ENCODE data around the gene COG5.

DNA sequence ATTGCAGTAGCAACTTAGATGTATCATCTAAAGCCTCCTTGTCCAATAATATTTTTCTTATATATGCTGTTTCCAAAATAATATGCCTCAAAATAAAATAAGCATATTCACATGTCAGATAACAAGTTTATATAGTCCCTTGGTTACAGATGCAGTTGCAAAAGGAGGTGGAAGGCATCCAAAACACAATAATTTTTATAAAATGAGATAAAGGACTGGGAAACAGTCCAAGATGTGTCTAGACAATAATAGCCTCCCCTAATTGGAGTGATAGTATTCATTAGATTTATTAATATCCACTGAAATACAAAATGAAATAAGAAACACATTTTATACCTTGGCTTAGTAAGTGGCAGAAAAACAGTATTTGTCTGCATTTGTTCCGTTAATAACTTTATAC, 46.6 kb upstream of the COG5 start:
- TF ChIP-seq, protein P1, sequence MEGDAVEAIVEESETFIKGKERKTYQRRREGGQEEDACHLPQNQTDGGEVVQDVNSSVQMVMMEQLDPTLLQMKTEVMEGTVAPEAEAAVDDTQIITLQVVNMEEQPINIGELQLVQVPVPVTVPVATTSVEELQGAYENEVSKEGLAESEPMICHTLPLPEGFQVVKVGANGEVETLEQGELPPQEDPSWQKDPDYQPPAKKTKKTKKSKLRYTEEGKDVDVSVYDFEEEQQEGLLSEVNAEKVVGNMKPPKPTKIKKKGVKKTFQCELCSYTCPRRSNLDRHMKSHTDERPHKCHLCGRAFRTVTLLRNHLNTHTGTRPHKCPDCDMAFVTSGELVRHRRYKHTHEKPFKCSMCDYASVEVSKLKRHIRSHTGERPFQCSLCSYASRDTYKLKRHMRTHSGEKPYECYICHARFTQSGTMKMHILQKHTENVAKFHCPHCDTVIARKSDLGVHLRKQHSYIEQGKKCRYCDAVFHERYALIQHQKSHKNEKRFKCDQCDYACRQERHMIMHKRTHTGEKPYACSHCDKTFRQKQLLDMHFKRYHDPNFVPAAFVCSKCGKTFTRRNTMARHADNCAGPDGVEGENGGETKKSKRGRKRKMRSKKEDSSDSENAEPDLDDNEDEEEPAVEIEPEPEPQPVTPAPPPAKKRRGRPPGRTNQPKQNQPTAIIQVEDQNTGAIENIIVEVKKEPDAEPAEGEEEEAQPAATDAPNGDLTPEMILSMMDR (conservative IDR thresholded peaks at IDR 0.05; ENCODE audit: low read depth, low read length): no peak
- no peak for TF ChIP-seq EZH2 (IDR thresholded peaks at IDR 0.05; ENCODE audit: borderline replicate concordance, low read depth, low read length, poor library complexity, severe bottlenecking)
